HepG2 (cell line): ENCODE data around the gene KLF3. TPM values are rescaled to one million over a fixed set of nuclear protein-coding genes. Genes with fewer than 3 reads are reported as not detected.

ENCODE experiments used
- ASH2L ChIP-seq: fragments of 300-600, 200-600 bp; sonication (generic); IDR thresholded peaks from 2 replicates; pipeline ENCODE4 v1.7.0; 2017; ENCODE audit warnings: low read depth, mild to moderate bottlenecking, moderate library complexity, mixed read lengths, low read length; ENCODE audit not compliant: insufficient read length
- DNMT1 ChIP-seq: sonication (generic); formaldehyde crosslinking; IDR thresholded peaks from 2 replicates; pipeline ENCODE4 v1.5.1; 2020; ENCODE audit warnings: mild to moderate bottlenecking, missing genetic modification reagents
- ELF4 ChIP-seq: sonication (generic); formaldehyde crosslinking; IDR thresholded peaks from 2 replicates; pipeline ENCODE4 v1.5.0; 2020; ENCODE audit warnings: missing genetic modification reagents, mild to moderate bottlenecking, moderate library complexity, borderline replicate concordance
- FOXA3 ChIP-seq: IDR thresholded peaks from 2 replicates; pipeline ENCODE4 v1.6.1; 2016; ENCODE audit warnings: missing genetic modification reagents, missing compliant biosample characterization
- FOXK1 ChIP-seq: sonication (generic); formaldehyde crosslinking; IDR thresholded peaks from 2 replicates; pipeline ENCODE4 v1.4.0; 2020; ENCODE audit warnings: low read depth, missing genetic modification reagents, borderline replicate concordance
- GPN1 ChIP-seq: sonication (generic); formaldehyde crosslinking; IDR thresholded peaks from 2 replicates; pipeline ENCODE4 v1.5.1; 2020; ENCODE audit warnings: missing genetic modification reagents, borderline replicate concordance
- GZF1 ChIP-seq: sonication (generic); formaldehyde crosslinking; IDR thresholded peaks from 2 replicates; pipeline ENCODE4 v1.5.1; 2020; ENCODE audit warnings: mild to moderate bottlenecking, missing genetic modification reagents
- IKZF1 ChIP-seq: fragments of 450-650 bp; IDR thresholded peaks from 2 replicates; pipeline ENCODE4 v1.7.1; 2016
- MBNL3 ChIP-seq: fragments of 250-450 bp; sonication (Bioruptor Pico); conservative IDR thresholded peaks from 2 replicates; pipeline ENCODE4 v1.8.0; 2022; ENCODE audit warnings: mild to moderate bottlenecking, inconsistent platforms
- MLLT10 ChIP-seq: sonication (generic); formaldehyde crosslinking; IDR thresholded peaks from 2 replicates; pipeline ENCODE4 v1.4.0; 2020; ENCODE audit warnings: missing genetic modification reagents
- NR2C2 ChIP-seq: sonication (generic); formaldehyde crosslinking; IDR thresholded peaks from 2 replicates; pipeline ENCODE4 v1.4.0; 2020; ENCODE audit warnings: missing genetic modification reagents, mild to moderate bottlenecking, moderate library complexity, borderline replicate concordance
- PAX8 ChIP-seq: sonication (generic); formaldehyde crosslinking; IDR thresholded peaks from 2 replicates; pipeline ENCODE4 v1.8.0; 2022; ENCODE audit warnings: mild to moderate bottlenecking, missing genetic modification reagents, borderline replicate concordance
- PTBP1 ChIP-seq: fragments of 200-400 bp; formaldehyde crosslinking; IDR thresholded peaks from 2 replicates; pipeline ENCODE4 v1.6.1; 2018; ENCODE audit warnings: low read length, low read depth; ENCODE audit not compliant: poor library complexity, severe bottlenecking
- RXRA ChIP-seq: sonication (generic); formaldehyde crosslinking; IDR thresholded peaks from 2 replicates; pipeline ENCODE4 v1.5.1; 2020; ENCODE audit warnings: missing genetic modification reagents
- SATB2 ChIP-seq: sonication (generic); formaldehyde crosslinking; IDR thresholded peaks from 2 replicates; pipeline ENCODE4 v1.5.0; 2020; ENCODE audit warnings: missing genetic modification reagents
- SETDB1 ChIP-seq: sonication (generic); formaldehyde crosslinking; IDR thresholded peaks from 2 replicates; pipeline ENCODE4 v1.5.1; 2020; ENCODE audit warnings: missing genetic modification reagents, mild to moderate bottlenecking, borderline replicate concordance
- THRA ChIP-seq: sonication (generic); formaldehyde crosslinking; IDR thresholded peaks from 2 replicates; pipeline ENCODE4 v1.4.0; 2020; ENCODE audit warnings: missing genetic modification reagents, borderline replicate concordance
- ZBTB4 ChIP-seq: sonication (generic); formaldehyde crosslinking; IDR thresholded peaks from 2 replicates; pipeline ENCODE4 v1.4.0; 2020; ENCODE audit warnings: missing genetic modification reagents, mild to moderate bottlenecking, borderline replicate concordance
- ZMAT5 ChIP-seq: sonication (generic); formaldehyde crosslinking; IDR thresholded peaks from 2 replicates; pipeline ENCODE4 v1.5.0; 2020; ENCODE audit warnings: mild to moderate bottlenecking, low read depth, missing genetic modification reagents, borderline replicate concordance
- ZNF121 ChIP-seq: sonication (generic); formaldehyde crosslinking; IDR thresholded peaks from 2 replicates; pipeline ENCODE4 v1.5.0; 2020; ENCODE audit warnings: mild to moderate bottlenecking, missing genetic modification reagents
- ZNF432 ChIP-seq: sonication (generic); formaldehyde crosslinking; IDR thresholded peaks from 2 replicates; pipeline ENCODE4 v1.5.0; 2020; ENCODE audit warnings: missing genetic modification reagents, mild to moderate bottlenecking, borderline replicate concordance
- ZNF572 ChIP-seq: sonication (generic); formaldehyde crosslinking; IDR thresholded peaks from 2 replicates; pipeline ENCODE4 v1.5.1; 2020; ENCODE audit warnings: mild to moderate bottlenecking, missing genetic modification reagents
- ZNF724P ChIP-seq: sonication (generic); formaldehyde crosslinking; IDR thresholded peaks from 2 replicates; pipeline ENCODE4 v1.8.0; 2022; ENCODE audit warnings: missing genetic modification reagents, borderline replicate concordance
- ZNF777 ChIP-seq: sonication (generic); formaldehyde crosslinking; IDR thresholded peaks from 2 replicates; pipeline ENCODE4 v1.4.0; 2020; ENCODE audit warnings: missing genetic modification reagents
- ZSCAN22 ChIP-seq: sonication (generic); formaldehyde crosslinking; IDR thresholded peaks from 2 replicates; pipeline ENCODE4 v1.4.0; 2020; ENCODE audit warnings: mild to moderate bottlenecking, missing genetic modification reagents
- polyA plus RNA-seq, 8 experiments: library from polyadenylated mRNA; depleted of rRNA in 3 of 8; stranded (reverse) in 7 of 8; unstranded in 1 of 8; fragments of >200 nt; fragmentation: Illumina TruSeq in 4 of 8; extraction: Trizol in 4 of 8; gene quantifications; 2 replicates each; pipeline versions ENCODE4 v1.2.1 to v1.2.3, GENCODE V29; 2011 to 2016; ENCODE audit warnings: low read depth in 4 of 8, missing spikeins in 1 of 8, mixed read lengths in 1 of 8; ENCODE audit not compliant: insufficient read depth in 1 of 8
- total RNA-seq, 5 experiments: library from RNA; depleted of rRNA; stranded (reverse); fragments of >200 nt; fragmentation: Illumina TruSeq; extraction: Trizol; gene quantifications; 2 replicates each; pipeline ENCODE4 v1.2.3, GENCODE V29; 2016; ENCODE audit warnings: low read depth in 1 of 5

Gene KLF3
- total and polyA plus RNA-seq, 2 of the 13 experiments (the other 11 are each of a cell fraction or from before 2014, with no cell fraction given), result 29.1 to 37.8 TPM

- TF ChIP-seq ELF4, result no peak
- TF ChIP-seq ZSCAN22 (CRISPR knock-in tag), result no peak
- TF ChIP-seq GPN1, result no peak
- no peak for TF ChIP-seq MBNL3 (CRISPR knock-in tag)
- no peak for TF ChIP-seq PTBP1
- TF ChIP-seq ZNF432 (CRISPR knock-in tag), result no peak
- 0 out of 2 replicates have a peak, but pooled peaks have one; percentile 26 for TF ChIP-seq GZF1
- no peak for TF ChIP-seq MLLT10
- TF ChIP-seq ZNF777 (CRISPR knock-in tag), result 0 out of 2 replicates have a peak, but pooled peaks have one; percentile 27
- TF ChIP-seq FOXK1, result peak; percentile 91; the same call in 1 of the 2 replicates
- TF ChIP-seq IKZF1, result no peak
- TF ChIP-seq SETDB1 (CRISPR knock-in tag), result no peak
- no peak for TF ChIP-seq ZNF121 (CRISPR knock-in tag)
- TF ChIP-seq DNMT1, result no peak
- TF ChIP-seq PAX8 (CRISPR knock-in tag), result no peak
- 0 out of 2 replicates have a peak, but pooled peaks have one; percentile 71 for TF ChIP-seq SATB2 (CRISPR knock-in tag)
- TF ChIP-seq ZNF572 (CRISPR knock-in tag), result no peak
- peak; percentile 92 for TF ChIP-seq THRA (CRISPR knock-in tag)
- 0 out of 2 replicates have a peak, but pooled peaks have one; percentile 61 for TF ChIP-seq ZBTB4
- peak; percentile 85 for TF ChIP-seq NR2C2 (CRISPR knock-in tag)
- TF ChIP-seq ZMAT5 (CRISPR knock-in tag), result no peak
- peak; percentile 67; the same call in 1 of the 2 replicates for TF ChIP-seq ZNF724P (CRISPR knock-in tag)
- TF ChIP-seq ASH2L, result peak; percentile 45
- peak; percentile 91; the same call in 1 of the 2 replicates for TF ChIP-seq RXRA (CRISPR knock-in tag)
- TF ChIP-seq FOXA3 (CRISPR knock-in tag), result peak; percentile 99
These were observed 9.4 kb downstream of the KLF3 start (continued) for GRCh38 chr4:38673130-38673978.
